ENCODE measurements around the gene PLPP1.

- TF ChIP-seq RFX5 (IDR thresholded peaks at IDR 0.05) (no peak), CTCF (IDR thresholded peaks at IDR 0.05) (no peak), FOSL2 (IDR thresholded peaks at IDR 0.05) (no peak), FOSL2 (CRISPR knock-in tag; IDR thresholded peaks at IDR 0.05) (no peak), CHD2 (IDR thresholded peaks at IDR 0.05; ENCODE audit: low read length, partially characterized antibody) (no peak), POLR2AphosphoS2 (conservative IDR thresholded peaks at IDR 0.05; ENCODE audit: low read length) (no peak), MAFK (IDR thresholded peaks at IDR 0.05; ENCODE audit: partially characterized antibody) (no peak)
These were observed 24.8 kb downstream of the PLPP1 start for GRCh38 chr5:55509796-55510522.

Measured in A549 (cell line).